Stimulated activated CD4-positive, alpha-beta T cell treated with anti-CD3 and anti-CD28 coated beads, Interleukin-1b, Interleukin-23, amount 100 ng/mL, for 4 hours (primary cell): ENCODE data around the gene PPAT.

Experiments
- DNase-seq, 2 donors: peaks; one replicate each; pipeline ENCODE4 v3.0.0-alpha.2; 2020; ENCODE audit warnings: low read depth in 2 of 2

The PPAT gene

GRCh38 chr4:56434599-56435139 is 746 bp downstream of the PPAT start:
- DNase-seq: no peak

- no peak for DNase-seq
Observed at GRCh38 chr4:56433280-56433679, 2.1 kb downstream of the PPAT start.

GRCh38 chr4:56430203-56430602 is 5.2 kb downstream of the PPAT start:
- no peak for DNase-seq

- DNase-seq: no peak
Observed at GRCh38 chr4:56427179-56427578, 8.2 kb downstream of the PPAT start.

- no peak for DNase-seq
Observed at GRCh38 chr4:56426273-56426672, 9.1 kb downstream of the PPAT start.

- no peak for DNase-seq
Observed at GRCh38 chr4:56425518-56425917, 9.9 kb downstream of the PPAT start.

- DNase-seq: peak in 1 of 2 donors; percentile 39
Observed at GRCh38 chr4:56424697-56425514, 10.5 kb downstream of the PPAT start.

- no peak for DNase-seq
Observed at GRCh38 chr4:56424176-56424575, 11.2 kb downstream of the PPAT start.

- DNase-seq: no peak
Observed at GRCh38 chr4:56417396-56417795, 18.0 kb downstream of the PPAT start.

- DNase-seq: no peak
Observed at GRCh38 chr4:56416349-56416748, 19.1 kb downstream of the PPAT start.

- DNase-seq: no peak
Observed at GRCh38 chr4:56414135-56414670, 21.2 kb downstream of the PPAT start.

- no peak for DNase-seq
Observed at GRCh38 chr4:56410247-56411062, 25.0 kb downstream of the PPAT start.

GRCh38 chr4:56409511-56410090 is 25.8 kb downstream of the PPAT start:
- DNase-seq: no peak

GRCh38 chr4:56408978-56409377 is 26.4 kb downstream of the PPAT start:
- DNase-seq: no peak

GRCh38 chr4:56406151-56406550 is 29.3 kb downstream of the PPAT start:
- no peak for DNase-seq

GRCh38 chr4:56405016-56405415 is 30.4 kb downstream of the PPAT start:
- DNase-seq: no peak

- no peak for DNase-seq
Observed at GRCh38 chr4:56400560-56400959, 34.9 kb downstream of the PPAT start.

GRCh38 chr4:56391270-56391669 is 44.1 kb downstream of the PPAT start:
- DNase-seq: no peak

GRCh38 chr4:56389558-56389957 is 45.9 kb downstream of the PPAT start:
- no peak for DNase-seq

GRCh38 chr4:56388306-56388705 is 47.1 kb downstream of the PPAT start:
- no peak for DNase-seq

- DNase-seq: peak; percentile 91
Observed at GRCh38 chr4:56387023-56388001, 48.1 kb downstream of the PPAT start, which contains the start of gene AASDH. TSS of gene AASDH (minus strand) at chr4:56387491. CDS start at chr4:56384299, 3,192 bp downstream.
